Activated T-helper 1 cell treated with anti-CD3 and anti-CD28 coated beads, Interleukin-2, amount 50 U/mL, for 16 hours (primary cell): ENCODE results near the gene LCOR.
A peak's percentile ranks its signal among the peaks of the same experiment; 100 is the strongest.
"Not testable (repeated sequence)": the region's sequence is repeated elsewhere in the genome, so short reads cannot be mapped to it uniquely, and the experiment has no call there.

Experiments
- DNase-seq, 2 donors: peaks; one replicate each; pipeline ENCODE4 v3.0.0-alpha.2; 2020; ENCODE audit warnings: low read depth in 1 of 2, low spot score in 1 of 2

Gene LCOR

DNA sequence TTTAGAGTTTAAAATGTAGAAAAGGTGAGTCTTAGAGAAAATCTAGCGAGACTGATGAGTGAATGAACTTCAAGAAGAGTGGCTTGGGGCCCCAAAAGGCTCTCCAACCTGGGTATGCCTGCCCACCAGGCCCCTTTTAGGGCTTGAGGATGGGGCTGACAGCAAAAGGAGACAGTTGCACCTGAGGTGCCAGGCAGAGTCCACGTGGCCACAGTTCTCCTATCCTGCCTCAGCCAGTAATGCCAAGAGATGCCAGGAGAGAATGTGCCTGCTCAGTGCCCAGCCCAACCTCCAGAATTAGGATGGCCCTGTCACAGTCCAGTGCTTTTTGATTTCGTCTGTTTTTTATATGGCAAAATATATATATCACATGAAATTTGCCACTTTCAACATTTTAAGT, 197.2 kb downstream of the LCOR start:
- DNase-seq: no peak

DNA sequence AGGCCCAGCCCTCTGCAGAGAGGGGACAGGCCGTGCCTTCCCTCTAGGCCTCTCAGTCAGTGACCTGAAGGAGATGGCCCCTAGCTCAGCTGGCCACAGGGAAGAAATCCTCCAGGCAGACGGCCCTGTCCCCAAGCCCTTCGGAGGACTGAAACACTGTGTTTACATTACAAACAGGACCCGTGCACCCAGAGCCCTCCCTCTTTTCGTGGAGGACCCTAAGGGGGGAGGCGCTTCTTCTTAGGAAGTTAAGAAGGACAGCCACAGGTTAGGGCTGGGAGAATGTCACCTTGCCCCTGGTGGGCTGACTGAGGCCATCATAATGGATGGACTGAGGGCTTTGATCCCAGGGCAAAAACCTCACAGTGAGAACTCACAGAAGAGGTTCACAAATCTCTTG, 198.8 kb downstream of the LCOR start:
- no peak for DNase-seq

- no peak for DNase-seq
Measured at GRCh38 chr10:97031459-97031858, 199.4 kb downstream of the LCOR start.

GRCh38 chr10:97032624-97033023, 200.5 kb downstream of the LCOR start:
- no peak for DNase-seq

DNA sequence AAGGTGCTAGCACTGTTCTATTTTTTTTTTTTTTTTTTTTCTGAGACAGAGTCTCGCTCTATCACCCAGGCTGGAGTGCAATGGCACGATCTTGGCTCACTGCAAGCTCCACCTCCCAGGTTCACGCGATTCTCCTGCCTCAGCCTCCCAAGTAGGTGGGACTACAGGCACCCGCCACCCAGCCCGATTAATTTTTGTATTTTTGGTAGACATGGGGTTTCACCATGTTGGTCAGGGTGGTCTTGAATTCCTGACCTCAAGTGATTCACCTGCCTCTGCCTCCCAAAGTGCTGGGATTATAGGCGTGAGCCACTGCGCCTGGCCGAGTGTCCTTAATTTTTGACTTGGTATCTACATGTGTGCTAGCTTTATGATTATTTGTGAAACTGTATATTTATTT, 201.7 kb downstream of the LCOR start:
- not testable (repeated sequence) for DNase-seq

DNA sequence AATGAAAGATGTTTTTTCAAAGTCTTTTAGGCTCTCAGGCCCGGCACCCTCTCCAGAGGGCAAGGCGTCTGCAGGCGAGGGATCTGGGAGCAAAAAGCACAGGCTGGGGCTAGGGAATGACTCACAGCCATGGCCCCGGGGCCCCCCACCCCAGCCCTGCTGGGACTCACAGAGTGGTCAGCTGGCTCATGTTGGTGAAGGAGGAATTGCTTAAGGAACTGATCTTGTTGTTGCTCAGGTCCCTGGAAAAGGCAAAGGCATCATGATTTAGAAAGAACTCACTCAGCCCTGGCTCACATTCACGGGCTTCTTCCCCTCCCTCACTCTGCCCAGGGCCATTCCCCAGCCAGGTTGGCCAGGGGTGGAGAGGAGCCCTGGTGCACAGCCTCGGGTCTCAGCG, 202.2 kb downstream of the LCOR start:
- no peak for DNase-seq

GRCh38 chr10:97034958-97035769, 203.1 kb downstream of the LCOR start:
- DNase-seq: no peak

DNA sequence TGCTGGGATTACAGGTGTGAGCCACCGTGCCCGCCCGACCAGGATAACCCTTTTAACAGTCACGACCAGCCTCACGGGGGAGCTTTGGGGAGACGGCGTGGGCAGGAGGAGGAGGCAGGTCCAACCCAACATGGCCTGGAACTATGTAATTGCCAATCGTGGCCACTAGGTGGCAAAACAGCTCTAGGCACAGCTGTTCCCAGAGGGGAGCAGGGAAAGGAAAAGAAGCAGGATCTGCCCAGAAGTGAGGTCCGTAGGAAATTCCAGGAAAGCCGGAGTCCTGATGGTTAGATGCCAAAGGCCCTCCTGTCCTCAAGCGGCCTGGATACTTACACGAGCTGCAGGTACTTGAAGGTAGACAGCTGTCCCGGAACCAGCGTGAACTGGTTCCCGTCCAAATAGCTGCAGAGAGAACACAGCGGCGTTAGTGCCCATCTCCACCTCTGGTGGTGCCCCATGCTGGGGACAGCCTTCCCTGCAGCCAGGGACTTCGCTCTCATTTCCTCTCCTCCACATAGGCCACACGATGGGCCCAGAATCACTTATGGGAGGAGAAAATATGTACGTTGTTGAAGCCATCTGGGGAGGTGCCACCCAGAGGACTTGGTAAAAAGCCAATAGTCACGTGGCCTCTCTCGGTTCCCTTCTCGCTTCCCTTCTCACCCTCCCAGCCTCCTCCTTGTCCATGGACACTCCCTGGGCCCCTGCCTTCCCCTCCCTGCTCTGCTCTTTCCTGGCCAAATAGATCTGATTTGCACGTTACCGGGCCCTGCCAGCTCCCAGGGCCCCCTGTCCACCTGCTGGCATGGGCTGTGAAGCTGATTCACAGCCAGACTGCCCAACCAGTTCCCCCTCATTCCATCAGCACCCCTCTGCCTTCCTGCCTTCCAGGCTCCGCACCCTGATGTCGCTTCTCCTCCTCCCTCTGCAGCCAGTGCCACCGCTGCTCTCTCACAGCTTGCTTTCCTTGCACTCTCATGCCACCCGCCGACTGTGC, 205.6 kb downstream of the LCOR start:
- DNase-seq: peak; percentile 39 to 41

DNA sequence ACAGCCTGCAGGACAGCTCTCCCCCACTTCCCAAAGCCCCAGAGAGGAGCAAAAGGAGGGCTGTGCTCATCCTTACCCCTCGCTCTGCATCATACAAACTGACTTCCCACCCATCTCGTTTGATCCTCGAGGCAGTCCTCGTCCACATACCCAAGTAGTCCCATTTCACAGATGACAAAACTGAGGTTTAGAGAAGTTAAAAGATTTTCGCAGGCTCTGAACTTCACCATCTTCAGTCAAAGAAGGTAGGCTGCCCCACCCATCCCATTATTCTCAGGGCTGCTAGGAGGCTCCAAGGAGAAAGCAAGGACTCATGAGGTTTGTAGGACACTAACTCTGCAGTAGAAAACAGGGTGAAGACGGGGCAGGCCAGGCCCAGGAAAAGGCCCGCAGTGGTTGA, 206.6 kb downstream of the LCOR start:
- no peak for DNase-seq

GRCh38 chr10:97039538-97040247, 207.6 kb downstream of the LCOR start:
- no peak for DNase-seq

DNA sequence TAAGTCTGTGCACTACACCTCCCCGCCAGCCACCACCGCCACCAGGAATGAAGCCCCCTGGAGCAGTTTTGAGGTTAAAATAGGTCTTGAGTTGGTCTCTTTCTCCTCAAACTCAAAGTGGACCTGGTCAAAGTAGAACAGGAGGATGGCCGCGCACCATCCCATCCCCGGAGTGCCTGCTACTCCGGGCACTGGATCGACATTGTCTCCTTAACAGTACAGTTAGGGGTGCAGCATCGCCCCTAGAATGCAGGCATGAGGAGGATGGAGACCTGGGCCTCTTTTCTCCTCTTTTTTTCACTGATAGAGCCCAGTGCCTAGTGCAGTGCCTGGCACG, 208.1 kb downstream of the LCOR start:
- no peak for DNase-seq

DNA sequence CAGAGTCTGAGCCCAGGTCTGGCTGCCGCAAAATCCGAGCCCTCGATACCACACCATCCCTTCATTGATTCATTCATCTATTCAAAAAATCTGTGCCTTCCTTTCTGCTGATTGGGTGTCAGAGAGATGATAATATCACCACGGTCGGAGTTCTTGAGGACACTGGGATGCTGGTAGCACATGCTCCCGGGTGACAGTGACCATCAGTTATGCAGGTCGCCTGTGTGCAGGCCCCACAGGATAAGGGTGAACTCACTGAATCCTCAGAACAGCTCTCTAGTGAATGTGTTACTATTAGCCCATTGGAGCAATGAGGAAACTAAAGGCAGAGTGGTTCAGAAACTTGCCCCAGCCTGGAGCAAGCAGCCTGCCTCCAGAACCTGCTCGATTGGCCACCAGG, 208.6 kb downstream of the LCOR start:
- DNase-seq: no peak

DNA sequence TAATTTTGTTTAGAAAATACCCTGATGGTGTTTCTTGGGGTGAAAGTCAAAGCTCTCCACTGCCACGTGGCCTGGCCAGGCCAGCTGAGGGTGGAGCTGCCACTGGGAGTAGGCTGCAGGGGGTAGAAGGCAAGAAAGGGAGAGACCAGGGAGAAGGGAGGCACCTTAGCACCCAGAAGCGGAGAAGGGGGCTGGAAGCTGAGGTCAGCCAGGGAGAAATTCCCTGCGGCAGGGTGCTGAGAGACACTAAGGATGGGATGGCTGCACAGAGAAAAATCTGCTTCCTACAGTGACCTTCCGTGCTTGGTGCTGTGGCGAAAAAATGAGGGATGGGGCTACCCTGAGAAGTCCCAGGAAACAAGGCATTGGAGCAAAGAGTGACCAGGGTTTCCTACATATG, 210.0 kb downstream of the LCOR start:
- DNase-seq: no peak

DNA sequence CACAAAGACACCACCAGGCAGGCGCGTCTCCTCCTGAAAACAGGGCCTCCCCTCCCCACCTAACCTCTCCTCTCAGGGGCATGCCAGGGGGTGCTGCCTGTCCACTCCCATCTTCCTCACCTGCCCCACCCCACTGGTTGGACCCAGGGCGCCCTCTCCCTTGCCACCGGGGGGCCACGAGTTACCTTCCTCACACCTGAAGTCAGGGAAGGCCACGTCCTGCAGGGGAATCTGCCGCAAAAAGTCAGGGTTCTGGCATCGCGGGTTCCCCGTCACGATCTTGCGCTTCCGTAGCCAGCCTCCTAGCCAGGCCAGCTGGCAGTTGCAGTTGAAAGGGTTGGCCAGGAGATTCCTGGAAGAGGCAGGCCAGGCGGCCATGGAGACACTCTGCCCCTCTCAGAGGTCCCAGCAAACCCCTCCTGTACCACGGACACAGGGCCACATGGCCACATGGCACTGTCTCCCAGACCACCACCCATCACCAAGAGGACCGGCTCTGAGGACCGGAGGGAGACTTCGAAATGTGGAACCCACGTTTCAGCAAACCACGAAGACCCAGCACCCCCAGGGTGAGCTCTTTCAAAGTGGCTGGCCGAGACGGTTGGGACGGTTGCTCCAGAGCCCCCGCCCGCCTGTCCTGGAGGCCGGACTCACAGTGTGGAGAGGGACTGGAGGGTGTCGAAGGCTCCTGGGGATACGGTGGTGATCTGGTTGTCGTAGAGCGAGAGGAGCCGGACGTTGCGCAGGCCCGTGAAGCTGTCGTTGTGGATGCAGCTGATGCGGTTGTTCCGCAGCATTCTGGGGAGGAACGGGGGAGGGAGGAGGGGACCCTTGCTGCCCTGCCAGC, 210.8 kb downstream of the LCOR start:
- no peak for DNase-seq

GRCh38 chr10:97043563-97043855, 211.4 kb downstream of the LCOR start:
- DNase-seq: no peak
